ENCODE data around the gene RNF144A.
"Not testable (repeated sequence)": the region's sequence is repeated elsewhere in the genome, so short reads cannot be mapped to it uniquely, and the experiment has no call there.

Gene RNF144A

GRCh38 chr2:6929196-6929819 is 12.1 kb downstream of the RNF144A start:
- DNase-seq (ENCODE audit: low read depth in 2 of 2): no peak

GRCh38 chr2:6930923-6931647 is 13.9 kb downstream of the RNF144A start:
- no peak for DNase-seq (ENCODE audit: low read depth in 2 of 2)

GRCh38 chr2:6931753-6932152 is 14.5 kb downstream of the RNF144A start:
- DNase-seq (ENCODE audit: low read depth in 2 of 2): no peak

- DNase-seq (ENCODE audit: low read depth in 2 of 2): no peak
Observed at GRCh38 chr2:6932206-6932605, 15.0 kb downstream of the RNF144A start.

DNA sequence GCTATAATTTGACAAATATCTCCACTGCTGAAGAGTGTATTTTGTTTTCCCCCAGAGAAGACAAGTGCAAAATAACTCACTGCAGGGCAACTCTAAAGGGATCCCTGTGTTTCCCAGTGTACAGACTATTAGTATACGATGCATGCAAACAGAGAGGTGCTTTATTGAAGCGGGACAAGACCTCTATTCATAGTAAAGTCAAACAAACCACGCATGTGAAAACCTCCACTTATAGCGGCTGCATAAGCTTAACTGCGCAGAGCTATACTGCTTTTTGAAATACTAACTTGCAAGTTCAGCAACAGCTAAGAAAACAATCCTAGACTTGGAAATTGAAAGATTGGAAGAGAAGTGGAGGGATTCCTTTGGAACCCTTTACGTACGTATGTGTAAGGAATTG is 15.6 kb downstream of the RNF144A start:
- DNase-seq (ENCODE audit: low read depth in 2 of 2): no peak

- no peak for DNase-seq (ENCODE audit: low read depth in 2 of 2)
Observed at GRCh38 chr2:6933911-6934310, 16.7 kb downstream of the RNF144A start.

GRCh38 chr2:6934345-6934744 is 17.1 kb downstream of the RNF144A start:
- DNase-seq (ENCODE audit: low read depth in 2 of 2): no peak

- no peak for DNase-seq (ENCODE audit: low read depth in 2 of 2)
Observed at GRCh38 chr2:6934758-6935651, 17.8 kb downstream of the RNF144A start.

- not testable (repeated sequence) for DNase-seq (ENCODE audit: low read depth in 2 of 2)
Observed at GRCh38 chr2:6935652-6936020, 18.4 kb downstream of the RNF144A start.

GRCh38 chr2:6937157-6937556 is 19.9 kb downstream of the RNF144A start:
- no peak for DNase-seq (ENCODE audit: low read depth in 2 of 2)

DNA sequence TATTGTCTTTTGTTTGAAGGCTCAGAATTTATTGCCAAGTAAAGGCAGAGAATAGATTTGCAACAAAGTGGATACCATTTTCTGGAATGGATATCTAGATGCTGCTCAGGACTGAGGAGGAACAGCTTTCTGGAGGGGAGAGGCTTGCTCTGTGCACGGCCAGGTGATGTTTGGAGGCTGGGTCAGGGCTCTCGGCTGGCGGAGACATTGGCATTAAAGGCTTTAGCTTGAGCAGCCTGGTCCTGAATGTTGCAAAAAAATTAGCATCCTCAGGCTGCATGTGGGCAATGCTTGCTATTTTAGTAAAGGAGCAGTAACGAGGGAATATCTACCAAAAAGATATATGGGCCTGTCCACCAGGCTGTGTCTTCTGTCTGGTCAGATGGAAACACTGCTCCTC is 20.4 kb downstream of the RNF144A start:
- DNase-seq (ENCODE audit: low read depth in 2 of 2): no peak

DNA sequence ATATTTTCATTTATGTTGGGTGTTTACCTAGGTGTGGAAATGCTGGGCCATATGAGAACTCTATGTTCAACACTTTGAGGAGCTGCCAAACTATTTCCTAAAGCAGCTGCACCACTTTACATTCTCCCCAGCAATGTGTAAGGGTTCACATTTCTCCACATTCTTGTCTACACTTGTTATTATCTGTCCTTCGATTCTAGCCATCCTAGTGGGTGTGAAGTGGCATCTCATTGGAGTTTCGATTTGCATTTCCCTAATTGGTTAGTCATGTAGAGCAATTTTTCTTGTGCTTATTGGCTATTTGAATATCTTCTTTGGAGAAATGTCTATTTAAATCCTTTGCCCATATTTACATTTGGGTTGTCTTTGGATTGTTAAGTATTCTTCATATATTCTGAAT is 21.9 kb downstream of the RNF144A start:
- no peak for DNase-seq (ENCODE audit: low read depth in 2 of 2)

DNA sequence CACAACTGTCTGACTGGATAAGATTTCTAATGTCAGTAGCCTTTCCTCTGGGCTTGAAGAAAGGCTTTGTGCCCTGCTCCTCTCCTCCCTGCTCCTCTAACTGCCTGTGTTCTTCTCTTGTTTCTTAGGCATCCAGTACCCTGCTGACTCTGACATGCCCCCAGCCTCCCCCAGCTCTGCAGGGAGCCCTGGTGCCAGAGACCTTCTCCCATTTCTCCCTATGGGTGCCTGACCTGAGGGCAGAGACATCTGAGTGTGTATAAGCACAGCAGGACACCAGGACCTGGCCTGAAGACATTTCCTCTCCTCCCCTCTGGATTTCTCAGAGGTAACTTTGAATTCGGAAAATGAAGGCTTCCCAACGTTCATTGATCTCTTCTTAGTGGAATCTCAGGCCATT is 23.6 kb downstream of the RNF144A start:
- no peak for DNase-seq (ENCODE audit: low read depth in 2 of 2)

DNA sequence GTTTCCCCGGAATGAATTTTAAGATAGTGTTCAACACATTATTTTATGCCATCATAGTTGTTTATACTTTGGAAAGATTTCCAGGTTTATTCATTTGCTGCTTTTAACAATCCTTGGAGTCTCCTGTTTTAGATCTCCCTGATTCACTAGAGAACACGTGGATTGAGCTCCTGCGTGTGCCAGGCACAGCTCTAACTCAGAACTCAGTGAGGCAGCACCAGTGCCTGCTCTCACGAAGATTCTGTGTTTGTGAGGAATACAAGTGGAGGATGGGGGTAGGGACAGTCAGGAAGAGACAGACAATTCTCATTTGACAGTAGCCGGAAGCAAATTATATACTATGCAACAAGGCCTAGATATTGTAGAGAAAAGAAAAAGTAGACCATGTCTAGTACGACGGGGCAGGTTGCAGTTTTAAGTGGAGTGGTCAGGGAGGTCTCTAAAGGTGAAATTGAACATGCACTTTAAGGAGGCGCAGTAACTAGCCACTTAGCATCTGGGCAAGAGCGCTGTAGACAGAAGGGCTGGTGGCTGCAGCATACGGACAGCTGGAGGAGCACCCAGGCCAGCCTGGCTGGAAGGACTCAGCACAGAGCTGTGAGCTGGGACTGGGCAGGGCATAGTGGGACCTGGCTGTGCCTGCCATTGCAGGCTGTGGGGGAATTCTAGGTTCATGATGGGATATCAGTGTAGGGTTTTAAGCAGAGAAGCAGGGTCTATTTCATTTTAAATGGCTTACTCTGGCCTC is 24.3 kb downstream of the RNF144A start:
- DNase-seq (ENCODE audit: low read depth in 2 of 2): no peak

- no peak for DNase-seq (ENCODE audit: low read depth in 2 of 2)
Observed at GRCh38 chr2:6942848-6943247, 25.6 kb downstream of the RNF144A start.

- no peak for DNase-seq (ENCODE audit: low read depth in 2 of 2)
Observed at GRCh38 chr2:6943523-6943922, 26.3 kb downstream of the RNF144A start.

GRCh38 chr2:6943971-6944370 is 26.8 kb downstream of the RNF144A start:
- no peak for DNase-seq (ENCODE audit: low read depth in 2 of 2)

DNA sequence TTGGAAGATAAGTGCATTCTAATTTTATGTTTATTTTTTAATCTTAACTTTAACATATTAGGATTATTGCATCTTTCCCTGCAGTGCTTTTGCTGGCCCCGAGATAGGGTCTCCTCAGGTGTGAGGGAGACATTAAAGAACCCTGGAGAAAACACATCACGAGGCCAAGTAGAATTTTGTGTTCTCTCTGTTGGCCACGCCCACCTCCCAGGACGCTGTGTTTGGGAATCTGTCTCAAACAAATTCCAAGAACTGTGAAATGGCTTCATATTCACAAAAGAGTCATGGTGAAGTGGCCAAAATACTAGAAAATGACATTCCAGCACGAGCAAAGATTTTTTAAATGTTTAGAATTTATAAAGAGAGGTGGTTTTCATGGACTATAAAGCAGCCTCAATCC is 27.3 kb downstream of the RNF144A start:
- DNase-seq (ENCODE audit: low read depth in 2 of 2): no peak

DNA sequence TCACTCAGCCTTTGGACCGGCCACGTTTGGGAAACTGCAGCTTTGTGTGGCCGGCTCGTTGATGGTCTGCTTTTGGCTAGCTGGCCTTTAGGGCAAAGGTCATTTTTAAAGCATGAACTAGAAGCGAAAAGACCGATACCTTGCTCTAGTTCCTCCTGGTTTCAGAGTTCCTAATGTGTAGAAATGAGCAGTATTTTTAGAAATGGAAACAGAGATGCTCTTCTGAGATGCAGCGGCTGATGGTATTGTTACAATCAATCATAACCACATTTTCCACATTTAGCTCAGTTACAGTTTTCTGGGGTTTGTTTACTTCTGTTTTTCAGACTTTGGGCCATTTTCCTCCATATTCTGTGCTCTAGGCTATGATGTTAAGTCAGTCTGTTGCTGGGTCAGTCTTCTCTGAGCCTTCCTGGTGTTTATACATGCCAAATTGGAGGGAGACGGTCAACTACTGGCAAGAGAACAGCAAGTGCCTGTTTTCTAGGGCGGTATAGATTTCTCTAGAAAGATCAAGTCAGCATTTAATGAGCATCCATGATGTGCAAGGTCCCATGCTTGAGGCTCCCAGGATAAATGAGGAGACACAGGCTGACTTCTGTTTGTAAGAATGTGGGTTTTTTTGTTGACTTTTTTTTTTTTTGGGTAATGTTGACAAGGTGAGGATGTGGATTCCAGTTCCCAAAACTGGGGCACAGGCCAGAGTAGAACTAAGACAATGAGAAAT is 28.0 kb downstream of the RNF144A start:
- no peak for DNase-seq (ENCODE audit: low read depth in 2 of 2)

DNA sequence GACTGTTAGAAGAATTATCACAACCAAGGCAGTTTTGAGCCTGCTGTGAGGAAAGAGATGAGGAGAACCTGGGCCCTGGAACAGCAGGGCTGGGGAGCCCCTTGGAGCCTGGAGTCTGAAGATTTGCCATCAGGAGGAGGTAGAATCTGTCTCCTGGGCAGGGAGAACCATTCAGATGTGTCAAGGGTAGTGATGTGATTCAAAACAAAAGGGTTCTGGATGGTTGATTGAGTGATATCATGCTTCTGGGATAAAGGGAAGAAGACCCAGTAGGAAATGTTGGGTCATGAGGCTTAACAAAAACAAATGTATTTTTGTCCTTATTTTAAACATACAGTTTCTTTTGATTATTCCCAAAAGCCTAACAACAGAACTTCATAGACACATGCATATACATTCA is 28.6 kb downstream of the RNF144A start:
- no peak for DNase-seq (ENCODE audit: low read depth in 2 of 2)

DNA sequence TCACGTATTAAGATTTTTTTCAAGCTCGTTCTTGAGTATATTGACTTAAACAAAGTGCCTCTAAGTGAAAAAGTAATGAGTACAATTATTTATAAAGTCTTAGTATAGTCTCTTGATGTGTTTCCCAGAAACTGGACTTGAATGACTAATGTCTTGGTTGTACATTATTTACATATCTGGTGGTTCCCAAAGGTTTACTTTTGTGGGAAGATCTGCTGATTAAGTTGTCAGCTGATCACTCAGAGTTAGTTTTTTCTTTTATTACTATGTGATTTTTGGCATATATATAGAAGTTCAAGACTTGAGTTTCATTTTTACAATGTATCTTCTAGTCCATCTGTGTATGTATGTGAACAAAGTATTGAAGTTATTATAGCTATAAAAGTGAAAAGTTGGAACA is 29.5 kb downstream of the RNF144A start:
- no peak for DNase-seq (ENCODE audit: low read depth in 2 of 2)

Measured in stimulated activated CD4-positive, alpha-beta T cell treated with anti-CD3 and anti-CD28 coated beads, Interleukin-1b, Interleukin-23, amount 100 ng/mL, for 4 hours (primary cell).